ENCODE measurements around the gene SASS6. TPM values are rescaled to one million over a fixed set of nuclear protein-coding genes. Genes with fewer than 3 reads are reported as not detected.

Gene SASS6
- total and polyA plus RNA-seq, 9 of the 15 experiments (the other 6 are each of a cell fraction or from before 2014, with no cell fraction given): 11.6 to 34.1 (median 18.0) TPM

- peak; percentile 95 for TF ChIP-seq MGA (IDR thresholded peaks at IDR 0.05)
- TF ChIP-seq USF2 (CRISPR knock-in tag; IDR thresholded peaks at IDR 0.05): no peak
- peak; percentile 84 for TF ChIP-seq POLR2A (conservative IDR thresholded peaks at IDR 0.05)
- peak; percentile 75 for TF ChIP-seq PML (IDR thresholded peaks at IDR 0.05; ENCODE audit: low read length)
- no peak for TF ChIP-seq ID3 (CRISPR knock-in tag; IDR thresholded peaks at IDR 0.05)
- TF ChIP-seq ID3 (tag; IDR thresholded peaks at IDR 0.05): no peak
- TF ChIP-seq SNAPC5 (CRISPR knock-in tag; IDR thresholded peaks at IDR 0.05): no peak
- no peak for TF ChIP-seq ZNF717 (CRISPR knock-in tag; IDR thresholded peaks at IDR 0.05)
- peak; percentile 92 for TF ChIP-seq E2F8 (IDR thresholded peaks at IDR 0.05; ENCODE audit: low read depth, partially characterized antibody)
Observed at GRCh38 chr1:100132566-100133477, at the start of gene SASS6, which contains the start of gene TRMT13 (continued).

Data from K562 (cell line).